GM21390 (cell line): Measurements from ENCODE around the gene IFT25.
A peak's percentile ranks its signal among the peaks of the same experiment; 100 is the strongest.
"Not testable (repeated sequence)": the region's sequence is repeated elsewhere in the genome, so short reads cannot be mapped to it uniquely, and the experiment has no call there.

Experiments used
- ATAC-seq: cut with Tn5 transposase; IDR thresholded peaks from one replicate; pipeline ENCODE4 v1.9.1; 2021; ENCODE audit not compliant: unreplicated experiment

The IFT25 gene

GRCh38 chr1:53945433-53946251, at the start of gene IFT25:
Gene IFT25 (minus strand): TSS chr1:53945699. CDS start chr1:53940082, 5,617 bp downstream.
- ATAC-seq = peak; percentile 77

DNA sequence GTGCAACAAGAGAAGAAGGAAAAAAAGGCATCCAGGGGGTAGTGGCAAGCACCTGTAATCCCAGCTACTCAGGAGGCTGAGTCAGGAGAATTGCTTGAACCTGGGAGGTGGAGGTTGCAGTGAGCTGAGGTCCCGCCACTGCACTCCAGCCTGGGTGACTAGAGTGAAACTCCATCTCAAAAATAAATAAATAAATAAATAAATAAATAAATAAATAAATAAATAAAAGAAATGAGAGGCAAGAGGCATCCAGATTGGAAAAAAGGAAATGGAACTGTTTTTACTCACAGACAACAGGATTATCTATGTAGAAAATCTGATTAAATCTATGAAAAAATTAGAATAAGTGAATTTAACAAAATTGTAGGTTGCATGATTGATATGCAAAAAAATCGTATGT, 49.0 kb upstream of the IFT25 start:
- not testable (repeated sequence) for ATAC-seq

DNA sequence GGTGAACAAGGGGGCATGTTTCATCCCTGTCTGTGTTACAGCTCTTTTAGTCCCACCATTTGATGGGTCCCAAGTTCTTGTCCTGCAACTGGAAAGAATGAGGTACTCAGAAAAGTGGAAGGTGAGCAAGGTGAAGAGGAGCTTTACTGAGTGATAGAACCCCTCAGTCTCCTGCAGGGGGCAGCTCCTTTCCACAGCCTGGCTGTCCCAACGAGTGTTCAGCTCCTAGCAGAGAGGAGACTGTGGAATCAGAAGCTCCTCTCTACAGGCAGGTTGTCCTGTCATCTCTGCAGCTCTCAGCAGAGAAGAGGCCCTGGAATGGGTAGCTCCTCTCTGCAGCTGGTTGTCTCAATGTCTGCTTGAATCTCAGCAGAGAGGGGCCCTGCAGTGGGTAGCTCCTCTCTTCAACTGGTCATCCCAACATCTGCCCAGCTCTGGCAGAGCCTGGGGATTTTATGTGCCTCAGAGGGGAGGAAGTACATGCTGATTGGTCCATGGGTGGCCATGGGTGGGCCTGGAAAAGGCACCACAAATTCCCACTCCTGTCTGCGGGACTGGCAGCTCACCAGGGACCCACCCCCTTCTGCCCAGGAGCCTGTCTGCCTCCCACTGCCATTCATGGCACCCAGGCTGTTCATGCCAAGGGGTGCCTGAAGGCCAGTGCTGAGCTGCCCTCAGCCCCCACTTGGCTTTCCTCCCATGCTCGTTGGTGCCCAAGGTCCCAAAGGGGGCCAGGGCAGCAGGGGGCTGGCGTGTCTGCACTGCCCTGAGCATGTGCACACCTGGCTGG, 46.8 kb upstream of the IFT25 start:
- no peak for ATAC-seq

- no peak for ATAC-seq
These were observed 42.4 kb upstream of the IFT25 start for GRCh38 chr1:53987880-53988279.

GRCh38 chr1:53986458-53986857, 41.0 kb upstream of the IFT25 start:
- ATAC-seq = no peak

DNA sequence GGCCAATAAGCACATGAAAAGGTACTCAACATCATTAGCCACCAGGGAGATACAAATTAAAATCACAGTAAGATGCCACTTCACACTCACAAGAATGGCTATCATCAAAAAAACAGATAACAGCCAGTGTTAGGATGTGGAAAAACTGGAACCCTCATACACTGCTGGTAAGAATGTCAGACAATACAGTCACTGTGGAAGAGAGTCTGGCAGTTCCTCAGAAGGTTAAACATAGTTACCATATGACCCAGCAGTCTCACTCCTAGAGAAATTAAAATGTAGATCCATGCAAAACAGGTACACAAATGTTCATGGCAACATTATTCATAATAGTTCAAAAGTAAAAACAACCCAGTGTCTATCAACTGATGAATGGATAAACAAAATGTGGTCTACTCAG, 39.2 kb upstream of the IFT25 start:
- ATAC-seq = no peak

- no peak for ATAC-seq
These were observed 37.2 kb upstream of the IFT25 start for GRCh38 chr1:53982763-53983104.

- ATAC-seq = no peak
These were observed 36.7 kb upstream of the IFT25 start for GRCh38 chr1:53982034-53982762.

- no peak for ATAC-seq
These were observed 35.7 kb upstream of the IFT25 start for GRCh38 chr1:53981220-53981619.

GRCh38 chr1:53979712-53980450, 34.4 kb upstream of the IFT25 start:
- no peak for ATAC-seq

DNA sequence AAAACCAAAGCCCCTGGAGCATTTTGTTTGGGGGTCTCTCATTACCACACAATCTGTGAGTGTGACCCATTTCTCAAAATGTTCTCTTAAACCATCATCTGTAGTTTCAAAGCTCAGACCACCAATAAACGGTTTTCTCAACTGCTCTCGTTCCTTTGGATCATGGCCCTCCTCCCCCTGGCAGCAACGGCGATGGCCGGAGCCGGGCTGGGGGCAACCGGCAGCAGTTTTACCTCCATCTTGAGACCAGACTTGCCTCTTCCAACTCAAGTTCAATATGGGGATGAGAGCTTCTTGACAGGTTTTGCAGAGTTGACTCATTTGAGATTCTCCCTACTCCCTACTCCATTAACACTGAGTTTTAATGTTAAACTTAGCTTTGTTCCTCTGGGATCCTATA, 30.4 kb upstream of the IFT25 start:
- no peak for ATAC-seq

DNA sequence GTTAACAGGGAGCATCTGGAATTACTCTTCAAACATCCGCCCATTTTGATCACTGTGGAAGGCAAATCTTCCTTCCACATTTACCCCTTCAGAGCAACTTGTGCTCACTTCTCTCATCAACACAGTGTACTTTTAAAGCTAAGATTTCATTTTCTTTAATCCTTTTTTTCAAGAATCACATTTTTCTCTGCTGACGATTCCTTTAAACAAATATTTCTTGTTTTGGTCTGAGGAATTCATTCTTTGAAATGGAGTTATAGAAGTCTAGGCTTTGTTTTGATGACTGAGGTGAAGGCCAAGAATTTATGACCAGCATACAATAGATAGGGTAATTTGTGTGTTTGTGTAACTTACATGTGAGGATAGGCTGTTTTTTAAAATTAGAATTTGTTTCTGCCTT, 26.2 kb upstream of the IFT25 start:
- no peak for ATAC-seq

DNA sequence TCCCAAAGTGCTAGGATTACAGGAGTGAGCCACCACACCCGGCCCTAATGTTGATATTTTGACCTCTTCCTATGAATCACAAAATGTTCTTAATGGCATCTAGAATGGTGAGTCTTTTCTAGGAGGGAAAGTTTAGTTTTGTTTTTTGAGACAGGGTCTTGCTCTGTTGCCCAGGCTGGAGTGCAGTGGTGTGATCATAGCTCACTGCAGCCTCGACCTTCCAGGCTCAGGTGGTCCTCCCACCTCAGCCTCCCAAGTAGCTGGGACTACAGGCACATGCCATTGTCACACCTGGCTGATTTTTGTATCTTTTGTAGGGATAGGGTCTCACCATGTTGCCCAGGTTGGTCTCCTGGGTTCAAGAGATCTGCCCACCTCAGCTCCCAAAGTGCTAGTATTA, 23.8 kb upstream of the IFT25 start:
- not testable (repeated sequence) for ATAC-seq

DNA sequence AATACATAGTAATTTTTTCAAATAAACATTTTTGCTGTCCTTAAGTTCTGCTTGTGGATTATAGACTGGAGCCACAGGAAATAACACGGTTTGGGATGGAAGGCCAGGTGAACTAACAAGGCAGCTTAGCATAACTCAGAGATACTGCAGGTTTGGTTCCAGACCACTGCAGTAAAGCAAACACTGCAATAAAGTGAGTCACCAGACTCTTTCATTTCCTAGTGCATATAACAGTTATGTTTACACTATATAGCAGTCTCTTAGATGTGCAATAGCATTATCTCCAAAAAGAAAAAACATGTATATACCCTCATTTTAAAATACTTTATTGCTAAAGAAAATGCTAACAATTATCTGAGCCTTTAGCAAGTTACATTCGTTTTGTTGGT, 22.6 kb upstream of the IFT25 start:
- no peak for ATAC-seq

DNA sequence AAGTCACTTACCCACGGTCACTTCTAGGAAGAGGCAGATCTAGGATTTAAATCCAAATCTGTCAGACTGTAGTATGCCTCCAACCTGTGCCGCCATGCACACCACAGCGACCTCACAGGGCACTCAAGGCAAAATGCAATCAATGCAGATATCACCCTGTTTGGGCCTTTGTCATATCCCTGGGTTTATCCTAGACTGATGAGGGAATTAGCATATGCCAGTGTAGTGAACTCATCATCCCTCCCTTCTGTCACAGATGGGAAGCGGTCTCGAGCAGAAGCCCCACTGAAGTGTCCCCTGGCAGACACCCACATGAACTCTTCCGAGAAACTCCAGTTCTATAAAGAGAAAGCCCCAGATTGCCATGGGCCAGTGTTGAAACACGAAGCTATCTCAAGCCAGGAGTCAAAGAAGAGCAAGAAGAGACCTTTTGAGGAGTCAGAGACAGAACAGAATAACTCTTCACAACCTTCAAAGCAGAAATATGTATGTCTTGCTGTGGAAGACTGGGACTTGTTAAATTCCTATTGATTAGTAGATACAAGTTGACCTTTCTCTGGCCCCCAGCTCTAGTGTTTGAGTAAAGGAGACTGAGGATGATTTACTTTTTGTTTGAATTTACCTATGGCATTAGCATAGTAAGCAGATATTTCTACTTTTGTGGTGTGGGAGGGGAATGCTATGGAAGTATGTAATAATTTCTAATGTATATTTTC, 22.1 kb upstream of the IFT25 start:
- no peak for ATAC-seq

GRCh38 chr1:53966794-53967193, 21.3 kb upstream of the IFT25 start:
- ATAC-seq = no peak

DNA sequence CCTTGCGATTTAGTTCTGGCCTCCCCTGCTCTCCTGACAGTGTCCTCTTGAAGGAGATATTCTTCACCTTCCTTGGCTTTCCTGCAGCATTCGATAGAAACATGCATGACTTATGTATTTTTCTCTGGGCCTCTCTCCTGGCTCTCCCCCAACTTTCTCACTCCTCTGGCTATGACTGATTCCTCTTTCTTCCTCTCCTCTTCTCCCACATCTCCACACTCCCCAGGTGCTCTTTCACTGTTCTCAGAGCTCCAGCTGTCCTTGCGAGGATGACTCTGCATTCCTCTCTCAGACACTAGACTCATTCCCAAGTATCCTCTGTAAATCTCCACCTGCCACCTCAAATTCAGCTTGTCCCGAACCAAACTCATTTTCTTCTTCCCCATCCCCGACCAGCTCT, 18.6 kb upstream of the IFT25 start:
- no peak for ATAC-seq

GRCh38 chr1:53963460-53963859, 18.0 kb upstream of the IFT25 start:
- ATAC-seq = no peak

DNA sequence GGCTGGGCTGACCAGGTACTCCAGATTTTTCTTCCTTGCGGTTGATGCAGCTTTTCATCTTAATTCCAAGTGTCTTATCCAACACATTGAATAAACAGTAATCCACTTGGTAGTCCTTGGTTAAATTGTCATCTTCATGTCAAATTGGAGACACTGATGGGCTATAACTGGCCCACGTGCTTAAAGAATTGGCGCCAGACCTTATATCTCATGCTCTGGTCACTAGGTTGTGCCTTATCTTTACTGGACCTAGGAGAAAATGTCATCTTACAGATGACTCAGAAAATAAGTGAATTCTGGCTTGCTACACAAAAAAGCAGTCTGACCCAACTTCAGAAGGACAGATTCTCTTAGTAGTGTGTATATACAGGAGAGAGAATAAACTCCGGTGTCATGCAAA, 16.9 kb upstream of the IFT25 start:
- no peak for ATAC-seq

DNA sequence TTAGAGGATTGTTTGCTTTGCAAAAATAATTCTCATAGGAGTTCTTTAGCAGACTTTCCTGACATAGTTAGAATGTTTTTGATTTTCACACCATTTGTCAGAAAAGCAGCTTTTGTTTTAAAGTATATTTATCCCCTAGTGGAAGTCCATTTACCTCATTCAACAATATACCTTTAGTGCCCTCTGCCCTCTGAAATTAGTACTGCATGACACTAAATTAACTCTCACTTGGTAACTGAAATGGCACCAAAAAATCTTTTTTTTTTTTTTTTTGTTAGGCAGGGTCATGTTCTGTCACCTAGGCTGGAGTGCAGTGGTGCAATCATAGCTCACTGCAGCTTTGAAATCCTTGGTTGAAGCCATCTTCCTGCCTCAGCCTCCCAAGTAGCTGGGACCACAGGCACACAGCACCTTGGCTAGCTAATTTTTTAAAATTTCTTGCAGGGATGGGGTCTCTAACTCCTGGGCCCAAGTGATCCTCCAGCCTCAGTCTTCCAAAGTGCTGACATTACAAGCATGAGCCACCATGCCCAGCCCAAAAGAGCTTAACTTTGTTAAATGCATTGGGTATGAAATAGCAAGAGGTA, 14.3 kb upstream of the IFT25 start:
- no peak for ATAC-seq
